GM18520 (cell line): ENCODE measurements around the gene C6orf118.

Source experiments
- ATAC-seq: cut with Tn5 transposase; IDR thresholded peaks from one replicate; pipeline ENCODE4 v1.9.1; 2021; ENCODE audit not compliant: unreplicated experiment

The C6orf118 gene

GRCh38 chr6:165245287-165245686 lies 64.1 kb downstream of the C6orf118 start:
- no peak for ATAC-seq

- no peak for ATAC-seq
Measured at GRCh38 chr6:165244524-165245247, 64.7 kb downstream of the C6orf118 start.

- ATAC-seq, result no peak
Measured at GRCh38 chr6:165243801-165244200, 65.6 kb downstream of the C6orf118 start.

GRCh38 chr6:165236326-165236725 lies 73.1 kb downstream of the C6orf118 start:
- no peak for ATAC-seq

GRCh38 chr6:165232731-165233488 lies 76.5 kb downstream of the C6orf118 start:
- no peak for ATAC-seq

- no peak for ATAC-seq
Measured at GRCh38 chr6:165231581-165232561, 77.5 kb downstream of the C6orf118 start.

- no peak for ATAC-seq
Measured at GRCh38 chr6:165231177-165231576, 78.2 kb downstream of the C6orf118 start.
